Measurements from ENCODE around the gene SLC38A1.

GRCh38 chr12:46147144-46147543 is 121.7 kb downstream of the SLC38A1 start:
- TF ChIP-seq CTCF (IDR thresholded peaks at IDR 0.05; ENCODE audit: low read depth, low read length): no peak
- no peak for TF ChIP-seq POLR2A (IDR thresholded peaks at IDR 0.05; ENCODE audit: extremely low read depth, insufficient read length)

All from NB4 (cell line).